ENCODE results near the gene KRT3. TPM values are rescaled to one million over a fixed set of nuclear protein-coding genes. Genes with fewer than 3 reads are reported as not detected.

KRT3 gene
- total RNA-seq, 1 experiment from 2014 or later = not detected

GRCh38 chr12:52814710-52815155 lies 18.8 kb upstream of the KRT3 start:
- ChIA-PET POLR2A (ENCODE audit: low non-redundant PET) (no interaction called here), CTCF (no interaction called here)
- TF ChIP-seq EZH2 (IDR thresholded peaks at IDR 0.05; ENCODE audit: borderline replicate concordance, low read depth, low read length, poor library complexity, severe bottlenecking) (no peak), CTCF (conservative IDR thresholded peaks at IDR 0.05; ENCODE audit: low read depth, low read length) (no peak)
- H3K4me1 ChIP-seq (ENCODE audit: insufficient read depth, low read length, poor library complexity, severe bottlenecking) = no peaks in the 10 kb centered on the region
- H3K4me3 ChIP-seq (ENCODE audit: low read depth, low read length, poor library complexity, severe bottlenecking) = no peak overlapping the region
- H3K36me3 ChIP-seq (ENCODE audit: insufficient read depth, low read length, poor library complexity, severe bottlenecking) = no peaks in the 10 kb centered on the region
- H3K27me3 ChIP-seq (replicated peaks; ENCODE audit: insufficient read depth, low read depth, low read length, poor library complexity) = no peaks in the 10 kb centered on the region
- DNase-seq (ENCODE audit: low spot score) = no peak
- intact Hi-C loops (cut with micrococcal nuclease; ENCODE audit: unreplicated experiment) = no loop called here
- no peaks in the 10 kb centered on the region for H3K9me3 ChIP-seq (ENCODE audit: low read depth, low read length, poor library complexity, severe bottlenecking)
- H3K27ac ChIP-seq (ENCODE audit: low read depth, low read length, poor library complexity, severe bottlenecking) = no peak overlapping the region
- BruUV-seq (replicated peaks) = no TSS peak

GRCh38 chr12:52813885-52814709 lies 18.2 kb upstream of the KRT3 start, which contains the start of gene KRT4:
Gene KRT4 (minus strand): TSS chr12:52814116. CDS start chr12:52814058, 58 bp downstream.
- H3K27me3 ChIP-seq (replicated peaks; ENCODE audit: insufficient read depth, low read depth, low read length, poor library complexity) = no peaks in the 10 kb centered on the region
- no peak within 1 kb of the TSS for H3K27ac ChIP-seq (ENCODE audit: low read depth, low read length, poor library complexity, severe bottlenecking)
- ChIA-PET CTCF (no interaction called here), POLR2A (ENCODE audit: low non-redundant PET) (no interaction called here)
- no peak for DNase-seq (ENCODE audit: low spot score)
- H3K36me3 ChIP-seq (ENCODE audit: insufficient read depth, low read length, poor library complexity, severe bottlenecking) = no peaks in the 10 kb centered on the region
- TF ChIP-seq CTCF (conservative IDR thresholded peaks at IDR 0.05; ENCODE audit: low read depth, low read length) (no peak), EZH2 (IDR thresholded peaks at IDR 0.05; ENCODE audit: borderline replicate concordance, low read depth, low read length, poor library complexity, severe bottlenecking) (no peak)
- no peaks in the 10 kb centered on the region for H3K9me3 ChIP-seq (ENCODE audit: low read depth, low read length, poor library complexity, severe bottlenecking)
- H3K4me3 ChIP-seq (ENCODE audit: low read depth, low read length, poor library complexity, severe bottlenecking) = no peak within 1 kb of the TSS
- no peaks in the 10 kb centered on the region for H3K4me1 ChIP-seq (ENCODE audit: insufficient read depth, low read length, poor library complexity, severe bottlenecking)
- intact Hi-C loops (cut with micrococcal nuclease; ENCODE audit: unreplicated experiment) = no loop called here
- BruUV-seq (replicated peaks) = no TSS peak

- Histone ChIP-seq H3K4me1 (ENCODE audit: insufficient read depth, low read length, poor library complexity, severe bottlenecking) (no peaks in the 10 kb centered on the region), H3K27me3 (replicated peaks; ENCODE audit: insufficient read depth, low read depth, low read length, poor library complexity) (no peaks in the 10 kb centered on the region), H3K36me3 (ENCODE audit: insufficient read depth, low read length, poor library complexity, severe bottlenecking) (no peaks in the 10 kb centered on the region), H3K27ac (ENCODE audit: low read depth, low read length, poor library complexity, severe bottlenecking) (no peak overlapping the region), H3K4me3 (ENCODE audit: low read depth, low read length, poor library complexity, severe bottlenecking) (no peak overlapping the region), H3K9me3 (ENCODE audit: low read depth, low read length, poor library complexity, severe bottlenecking) (no peaks in the 10 kb centered on the region)
- ChIA-PET CTCF (interaction anchor here (0.6 kb wide), 1 partner anchor 945 kb away, joined by 3 read pairs; no protein-coding TSS in a partner anchor), POLR2A (ENCODE audit: low non-redundant PET) (no interaction called here)
- no TSS peak for BruUV-seq (replicated peaks)
- intact Hi-C loops (cut with micrococcal nuclease; ENCODE audit: unreplicated experiment) = no loop called here
- TF ChIP-seq CTCF (conservative IDR thresholded peaks at IDR 0.05; ENCODE audit: low read depth, low read length) (no peak), EZH2 (IDR thresholded peaks at IDR 0.05; ENCODE audit: borderline replicate concordance, low read depth, low read length, poor library complexity, severe bottlenecking) (no peak)
- DNase-seq (ENCODE audit: low spot score) = no peak
These were observed 17.4 kb upstream of the KRT3 start for GRCh38 chr12:52813203-52813819.
